HepG2 (cell line): Measurements from ENCODE around the gene TANGO6.

Source experiments
- CTCF ChIP-seq: sonication (generic); formaldehyde crosslinking; IDR thresholded peaks from 2 replicates; pipeline ENCODE4 v1.5.0; 2020; ENCODE audit warnings: mild to moderate bottlenecking, missing genetic modification reagents, moderate library complexity
- POLR2A ChIP-seq, 2 experiments: IDR thresholded peaks; 2 replicates each; pipeline ENCODE4 v1.6.1; 2011; ENCODE audit warnings: low read depth in 2 of 2, low read length in 2 of 2, mild to moderate bottlenecking in 1 of 2, moderate library complexity in 1 of 2; ENCODE audit not compliant: insufficient read depth in 1 of 2

- no peak for TF ChIP-seq CTCF
- no peak for TF ChIP-seq POLR2A (IDR thresholded peaks at IDR 0.05; ENCODE audit: insufficient read depth in 1 of 2, low read depth in 2 of 2, low read length in 2 of 2)
These were observed 267.1 kb downstream of the TANGO6 start for GRCh38 chr16:69110406-69110805.
